Body of pancreas (tissue), 4 donors: Measurements from ENCODE around the gene OTUD4. TPM values are rescaled to one million over a fixed set of nuclear protein-coding genes. Genes with fewer than 3 reads are reported as not detected.
A peak's percentile ranks its signal among the peaks of the same experiment; 100 is the strongest.

Source experiments
- ATAC-seq: fragments of 150-250 bp; one replicate; pipeline ENCODE4 v1.9.1; 2016
- DNase-seq, 4 donors: peaks; one replicate each; pipeline ENCODE4 v3.0.0-alpha.2; 2019
- H3K27ac ChIP-seq, 4 donors: fragments of 200-600 bp; sonication (generic); 1 replicate in 3 of 4; 2 replicates in 1 of 4; pipeline versions ENCODE4 v1.5.1 to v1.6.1; 2016 to 2019; ENCODE audit warnings: mild to moderate bottlenecking in 1 of 4, mixed read lengths in 1 of 4, moderate library complexity in 1 of 4
- H3K27me3 ChIP-seq, 2 donors: fragments of 200-600 bp; sonication (generic); one replicate each; pipeline ENCODE4 v1.6.0; 2016; ENCODE audit warnings: mild to moderate bottlenecking in 1 of 2
- H3K36me3 ChIP-seq, 2 donors: fragments of 200-600 bp; sonication (generic); replicated peaks in 1 of 2; 2 replicates each; pipeline ENCODE4 v1.5.1; 2016; ENCODE audit warnings: low read depth in 2 of 2; ENCODE audit not compliant: insufficient read depth in 1 of 2
- H3K4me1 ChIP-seq: fragments of 200-600 bp; sonication (generic); one replicate; pipeline ENCODE4 v1.6.0; 2016
- H3K4me3 ChIP-seq, 2 donors: fragments of 200-600 bp; sonication (generic); 1 replicate in 1 of 2; 2 replicates in 1 of 2; pipeline ENCODE4 v1.5.1; 2016 to 2019
- H3K9me3 ChIP-seq, 3 donors: fragments of 200-600 bp; sonication (generic); 1 replicate in 2 of 3; 2 replicates in 1 of 3; pipeline ENCODE4 v1.5.1; 2016
- CTCF ChIP-seq, 7 experiments: fragments of 450-650 bp in 4 of 7; fragments of 200-600 bp in 3 of 7; sonication (generic) in 3 of 7; IDR thresholded peaks; one replicate each; pipeline ENCODE4 v1.5.1; 2016 to 2019; ENCODE audit warnings: antibody characterized with exemption in 7 of 7
- POLR2A ChIP-seq, 3 donors: fragments of 450-650 bp; IDR thresholded peaks; one replicate each; pipeline ENCODE4 v1.6.1; 2016; ENCODE audit warnings: antibody characterized with exemption in 3 of 3, mild to moderate bottlenecking in 2 of 3
- WGBS, 2 donors: methylation state at CpG; one replicate each; pipeline ENCODE4 v1.1.5; 2017; 5-methylcytosine and 5-hydroxymethylcytosine counted together
- intact Hi-C: fragments of 100-400 bp; cut with DNase I; formaldehyde crosslinking; loops from one replicate; pipeline ENCODE4 v1.15.1; 2023
- total RNA-seq, 2 donors: library from RNA; depleted of rRNA; stranded (reverse); fragments of >200 nt; gene quantifications; one replicate each; pipeline ENCODE4 v1.1.0, GENCODE V29; 2016

Gene OTUD4
- total RNA-seq, 2 donors from 2014 or later: 13.0 to 37.9 TPM

- Histone ChIP-seq H3K36me3 (no peaks in the 10 kb centered on the region), H3K4me1 (peaks cover 47% of the 10 kb centered on the region), H3K27me3 (no peaks in the 10 kb centered on the region), H3K27ac (peak overlapping the region; percentile 74 to 94 (median 88)), H3K4me3 (peak overlapping the region; percentile 50 to 71), H3K9me3 (no peaks in the 10 kb centered on the region)
- TF ChIP-seq CTCF (IDR thresholded peaks at IDR 0.05) (no peak), POLR2A (IDR thresholded peaks at IDR 0.05) (no peak)
- ATAC-seq (peak; percentile 17), DNase-seq (peak; percentile 38 to 54 (median 46))
- 0% methylated on average over 9 of the region's 9 CpGs for WGBS, 2 donors
- intact Hi-C loops: no loop called here
Measured at GRCh38 chr4:145098675-145099037, 81.7 kb downstream of the OTUD4 start.

- ATAC-seq: peak; percentile 98
Measured at GRCh38 chr4:145097821-145098674, 82.3 kb downstream of the OTUD4 start, which contains the start of the genes ABCE1 and ANAPC10. TSS of gene ABCE1 (plus strand) at chr4:145098311. CDS start at chr4:145104413, 6,102 bp downstream. TSS of gene ANAPC10 (minus strand) at chr4:145098196. CDS start at chr4:145096099, 2,097 bp downstream.

GRCh38 chr4:145097331-145097820, 83.0 kb downstream of the OTUD4 start:
- TF ChIP-seq CTCF (IDR thresholded peaks at IDR 0.05) (no peak), POLR2A (IDR thresholded peaks at IDR 0.05) (no peak)
- DNase-seq (no peak), ATAC-seq (peak; percentile 0)
- Histone ChIP-seq H3K27me3 (no peaks in the 10 kb centered on the region), H3K36me3 (no peaks in the 10 kb centered on the region), H3K4me3 (peak overlapping the region; percentile 35 to 71), H3K9me3 (no peaks in the 10 kb centered on the region), H3K27ac (peak overlapping the region; percentile 74 to 94 (median 88)), H3K4me1 (peaks cover 42% of the 10 kb centered on the region)
- 4 to 6% methylated on average over 10 of the region's 10 CpGs for WGBS, 2 donors
- intact Hi-C loops: no loop called here

More at GRCh38 chr4:145097821-145098674, 82.3 kb downstream of the OTUD4 start, which contains the start of the genes ABCE1 and ANAPC10:
- H3K4me3 ChIP-seq: peak within 1 kb of the TSS; percentile 50 to 71
- intact Hi-C loops: no loop called here
- H3K4me1 ChIP-seq: peaks cover 47% of the 10 kb centered on the region
- TF ChIP-seq CTCF (IDR thresholded peaks at IDR 0.05): peak in 4 of 7 experiments; percentile 15 to 23 (median 18)
- peak; percentile 44 to 83 (median 78) for TF ChIP-seq POLR2A (IDR thresholded peaks at IDR 0.05)
- peak within 1 kb of the TSS; percentile 74 to 94 (median 88) for H3K27ac ChIP-seq
- H3K9me3 ChIP-seq: no peaks in the 10 kb centered on the region
- H3K36me3 ChIP-seq: no peaks in the 10 kb centered on the region
- peak; percentile 97 to 98 (median 98) for DNase-seq
- no peaks in the 10 kb centered on the region for H3K27me3 ChIP-seq
- 1% methylated on average over 23 to 67 of the region's 67 CpGs for WGBS, 2 donors

- WGBS, 2 donors: 71 to 92% methylated on average over 2 of the region's 2 CpGs
- peaks cover 15% of the 10 kb centered on the region for H3K4me1 ChIP-seq
- TF ChIP-seq POLR2A (IDR thresholded peaks at IDR 0.05): no peak
- no peak for TF ChIP-seq CTCF (IDR thresholded peaks at IDR 0.05)
- H3K4me3 ChIP-seq: no peak overlapping the region
- ATAC-seq (no peak), DNase-seq (no peak)
- no peaks in the 10 kb centered on the region for H3K27me3 ChIP-seq
- no peaks in the 10 kb centered on the region for H3K36me3 ChIP-seq
- intact Hi-C loops: no loop called here
- H3K27ac ChIP-seq: no peak overlapping the region
- H3K9me3 ChIP-seq: no peaks in the 10 kb centered on the region
Measured at GRCh38 chr4:145093638-145094037, 86.8 kb downstream of the OTUD4 start.
